Endothelial cell of umbilical vein (primary cell): ENCODE measurements around the gene LIMA1. TPM values are rescaled to one million over a fixed set of nuclear protein-coding genes. Genes with fewer than 3 reads are reported as not detected.

Experiments
- BruUV-seq: library from RNA; stranded (reverse); fragments of 400-500 nt; replicated peaks from 2 replicates; lab custom pipeline; 2021; lab: Mats Ljungman, UMichigan
- CTCF ChIA-PET: fragments of 300-600, 350-600 bp; sonication (Branson Sonifier 250); formaldehyde crosslinking; loops from one replicate; lab custom pipeline; 2021; ENCODE audit warnings: antibody characterized with exemption, inconsistent platforms; lab: Charles Lee
- POLR2A ChIA-PET: fragments of 300-600, 350-600 bp; sonication (Branson Sonifier 250); formaldehyde crosslinking; loops from one replicate; lab custom pipeline; 2021; ENCODE audit warnings: antibody characterized with exemption, inconsistent platforms; lab: Charles Lee
- DNase-seq: peaks from one replicate; pipeline ENCODE4 v3.0.0-alpha.2; 2011; ENCODE audit warnings: low read depth, low spot score
- FAIRE-seq: peaks from 2 replicates; lab custom pipeline; 2011; peaks lifted over from hg19 to GRCh38; lab: Jason Lieb, UNC
- H2AFZ ChIP-seq: 2 replicates; pipeline ENCODE4 v1.6.0; 2012; ENCODE audit warnings: low read depth, low read length, control low read depth, inconsistent platforms
- H3K27ac ChIP-seq: 2 replicates; pipeline ENCODE4 v1.5.1; 2011; ENCODE audit warnings: low read depth, mild to moderate bottlenecking, control low read depth, low read length, moderate library complexity; ENCODE audit not compliant: insufficient read depth
- H3K27me3 ChIP-seq, 2 experiments: 2 replicates each; pipeline versions ENCODE4 v1.6.0 to v1.6.1; 2011; ENCODE audit warnings: low read length in 2 of 2, mixed read lengths in 1 of 2; ENCODE audit not compliant: control insufficient read depth in 2 of 2, insufficient read depth in 2 of 2
- H3K36me3 ChIP-seq, 2 experiments: 2 replicates in 1 of 2; 3 replicates in 1 of 2; pipeline ENCODE4 v1.5.1; 2011; ENCODE audit warnings: low read length in 2 of 2, mild to moderate bottlenecking in 1 of 2, moderate library complexity in 1 of 2; ENCODE audit not compliant: control insufficient read depth in 2 of 2, insufficient read depth in 2 of 2; ENCODE audit errors: extremely low read depth in 1 of 2
- H3K4me1 ChIP-seq: 3 replicates; pipeline ENCODE4 v1.5.1; 2011; ENCODE audit warnings: mild to moderate bottlenecking, low read length; ENCODE audit not compliant: control insufficient read depth, insufficient read depth; ENCODE audit errors: extremely low read depth
- H3K4me2 ChIP-seq: 2 replicates; pipeline ENCODE4 v1.6.1; 2011; ENCODE audit warnings: low read length, control low read depth, mixed read lengths; ENCODE audit not compliant: insufficient read depth
- H3K4me3 ChIP-seq, 3 experiments: fragments of 200-600 bp in 1 of 3; sonication (generic), shearing (Covaris generic) in 1 of 3; replicated peaks in 1 of 3; 2 replicates each; pipeline ENCODE4 v1.5.1; 2011 to 2016; ENCODE audit warnings: control low read depth in 3 of 3, low read length in 3 of 3, mild to moderate bottlenecking in 2 of 3, inconsistent platforms in 1 of 3, low read depth in 1 of 3, moderate library complexity in 1 of 3; ENCODE audit not compliant: insufficient read depth in 1 of 3
- H3K79me2 ChIP-seq: 2 replicates; pipeline ENCODE4 v1.6.0; 2012; ENCODE audit warnings: low read length, inconsistent platforms; ENCODE audit not compliant: control insufficient read depth, insufficient read depth
- H3K9ac ChIP-seq: replicated peaks from 2 replicates; pipeline ENCODE3; 2011; ENCODE audit warnings: low read length, control low read depth; ENCODE audit not compliant: insufficient read depth; ENCODE audit errors: extremely low read depth
- H3K9me1 ChIP-seq: replicated peaks from 3 replicates; pipeline ENCODE4 v1.6.0; 2011; ENCODE audit warnings: mild to moderate bottlenecking, low read length; ENCODE audit not compliant: control insufficient read depth, insufficient read depth; ENCODE audit errors: extremely low read depth
- H3K9me3 ChIP-seq: replicated peaks from 2 replicates; pipeline ENCODE4 v1.5.1; 2012; ENCODE audit warnings: low read length, inconsistent platforms; ENCODE audit not compliant: control insufficient read depth, insufficient read depth
- H4K20me1 ChIP-seq: replicated peaks from 2 replicates; pipeline ENCODE3; 2011; ENCODE audit warnings: mild to moderate bottlenecking, low read length; ENCODE audit not compliant: control insufficient read depth, insufficient read depth; ENCODE audit errors: extremely low read depth
- EZH2 ChIP-seq: IDR thresholded peaks from 2 replicates; pipeline ENCODE4 v1.6.1; 2012; ENCODE audit warnings: borderline replicate concordance, low read depth, mild to moderate bottlenecking, moderate library complexity, low read length, inconsistent platforms; ENCODE audit not compliant: severe bottlenecking
- FOS ChIP-seq: IDR thresholded peaks from 2 replicates; pipeline ENCODE4 v1.6.1; 2011; ENCODE audit warnings: mild to moderate bottlenecking, low read length, moderate library complexity, borderline replicate concordance; ENCODE audit not compliant: insufficient read depth
- GATA2 ChIP-seq: IDR thresholded peaks from 2 replicates; pipeline ENCODE4 v1.7.0; 2011; ENCODE audit warnings: low read depth, mild to moderate bottlenecking, moderate library complexity, mixed read lengths, low read length; ENCODE audit not compliant: insufficient read length, insufficient read depth
- JUN ChIP-seq: IDR thresholded peaks from 2 replicates; pipeline ENCODE4 v1.6.1; 2011; ENCODE audit warnings: borderline replicate concordance, low read depth; ENCODE audit not compliant: insufficient read length, insufficient read depth
- MYC ChIP-seq: IDR thresholded peaks from one replicate; pipeline ENCODE4 v1.6.1; 2011; ENCODE audit warnings: mild to moderate bottlenecking, low read depth, low read length
- POLR2A ChIP-seq: IDR thresholded peaks from 2 replicates; pipeline ENCODE4 v1.6.1; 2012; ENCODE audit warnings: low read depth, mild to moderate bottlenecking, control low read depth, low read length
- POLR2AphosphoS5 ChIP-seq: IDR thresholded peaks from 2 replicates; pipeline ENCODE4 v1.6.1; 2012; ENCODE audit warnings: low read depth, mild to moderate bottlenecking, control low read depth, low read length, moderate library complexity; ENCODE audit not compliant: insufficient read depth
- dilution Hi-C: fragments of 300-500 bp; cut with MboI; formaldehyde crosslinking; loops from one replicate; pipeline ENCODE4 v1.15.0; 2019; ENCODE audit warnings: low sequenced_read_pairs; ENCODE audit not compliant: extremely low pct_ligation_motif_present
- intact Hi-C: fragments of 100-400 bp; cut with micrococcal nuclease; formaldehyde crosslinking; loops from one replicate; pipeline ENCODE4 v1.10.0; 2022
- polyA plus RNA-seq, 4 experiments: library from polyadenylated mRNA; depleted of rRNA in 3 of 4; stranded (reverse) in 3 of 4; unstranded in 1 of 4; fragments of >200 nt; gene quantifications; 2 replicates each; pipeline versions ENCODE4 v1.2.1 to v1.2.3, GENCODE V29; 2011 to 2012; ENCODE audit warnings: missing spikeins in 1 of 4
- total RNA-seq: library from RNA; stranded (reverse); gene quantifications from 2 replicates; pipeline ENCODE4 v1.2.3, GENCODE V29; 2021
- TF ChIP-seq, protein P1 (sequence below): IDR thresholded peaks from 2 replicates; pipeline ENCODE4 v1.6.1; 2011; ENCODE audit not compliant: insufficient read depth, insufficient read length
- TF ChIP-seq, protein P2 (sequence below), 2 donors: IDR thresholded peaks; 1 replicate in 1 of 2; 2 replicates in 1 of 2; pipeline ENCODE4 v1.5.1; 2011; ENCODE audit warnings: low read length in 2 of 2, mild to moderate bottlenecking in 2 of 2, moderate library complexity in 2 of 2, control low read depth in 1 of 2, inconsistent platforms in 1 of 2, low read depth in 1 of 2; ENCODE audit not compliant: insufficient read depth in 1 of 2; ENCODE audit errors: extremely low read depth in 1 of 2

LIMA1 gene
- total and polyA plus RNA-seq, 2 donors (not counting 3 experiments of a cell fraction or from before 2014, with no cell fraction given), result 35.0 to 87.3 TPM

DNA sequence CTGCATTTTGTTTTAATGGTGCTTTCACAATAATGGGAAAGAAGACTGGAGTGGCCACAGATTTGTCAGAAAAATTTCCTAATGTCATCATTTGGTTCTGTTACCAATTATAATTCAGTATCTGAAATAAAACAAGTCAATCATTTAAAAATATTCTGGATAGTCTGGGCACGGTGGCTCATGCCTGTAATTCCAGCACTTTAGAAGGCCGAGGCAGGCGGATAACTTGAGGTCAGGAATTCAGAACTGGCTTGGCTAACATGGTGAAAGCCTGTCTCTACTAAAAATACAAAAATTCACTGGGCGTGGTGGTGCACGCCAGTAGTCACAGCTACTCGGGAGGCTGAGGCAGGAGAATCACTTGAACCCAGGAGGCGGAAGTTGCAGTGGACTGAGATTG lies 4.0 kb upstream of the LIMA1 start:
- H3K36me3 ChIP-seq, result no peaks in the 10 kb centered on the region
- no peaks in the 10 kb centered on the region for H3K27me3 ChIP-seq
- DNase-seq (no peak), FAIRE-seq (no peak)
- TF ChIP-seq MYC, result no peak
- TF ChIP-seq, protein P1, sequence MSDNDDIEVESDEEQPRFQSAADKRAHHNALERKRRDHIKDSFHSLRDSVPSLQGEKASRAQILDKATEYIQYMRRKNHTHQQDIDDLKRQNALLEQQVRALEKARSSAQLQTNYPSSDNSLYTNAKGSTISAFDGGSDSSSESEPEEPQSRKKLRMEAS, result no peak
- TF ChIP-seq FOS, result no peak
- no peak for TF ChIP-seq GATA2
- no peak for TF ChIP-seq POLR2A
- TF ChIP-seq, protein P2, sequence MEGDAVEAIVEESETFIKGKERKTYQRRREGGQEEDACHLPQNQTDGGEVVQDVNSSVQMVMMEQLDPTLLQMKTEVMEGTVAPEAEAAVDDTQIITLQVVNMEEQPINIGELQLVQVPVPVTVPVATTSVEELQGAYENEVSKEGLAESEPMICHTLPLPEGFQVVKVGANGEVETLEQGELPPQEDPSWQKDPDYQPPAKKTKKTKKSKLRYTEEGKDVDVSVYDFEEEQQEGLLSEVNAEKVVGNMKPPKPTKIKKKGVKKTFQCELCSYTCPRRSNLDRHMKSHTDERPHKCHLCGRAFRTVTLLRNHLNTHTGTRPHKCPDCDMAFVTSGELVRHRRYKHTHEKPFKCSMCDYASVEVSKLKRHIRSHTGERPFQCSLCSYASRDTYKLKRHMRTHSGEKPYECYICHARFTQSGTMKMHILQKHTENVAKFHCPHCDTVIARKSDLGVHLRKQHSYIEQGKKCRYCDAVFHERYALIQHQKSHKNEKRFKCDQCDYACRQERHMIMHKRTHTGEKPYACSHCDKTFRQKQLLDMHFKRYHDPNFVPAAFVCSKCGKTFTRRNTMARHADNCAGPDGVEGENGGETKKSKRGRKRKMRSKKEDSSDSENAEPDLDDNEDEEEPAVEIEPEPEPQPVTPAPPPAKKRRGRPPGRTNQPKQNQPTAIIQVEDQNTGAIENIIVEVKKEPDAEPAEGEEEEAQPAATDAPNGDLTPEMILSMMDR (IDR thresholded peaks at IDR 0.05; ENCODE audit: extremely low read depth in 1 of 2, insufficient read depth in 1 of 2, low read depth in 1 of 2, low read length in 2 of 2), result no peak
- TF ChIP-seq JUN, result no peak
- TF ChIP-seq EZH2, result no peak
- TF ChIP-seq POLR2AphosphoS5, result no peak
- BruUV-seq, result no TSS peak
- H3K9me1 ChIP-seq, result no peaks in the 10 kb centered on the region
- ChIA-PET POLR2A (no interaction called here), CTCF (interaction anchor here (1.2 to 1.4 kb wide), 4 partner anchors 11 to 27 kb away, joined by 3 to 5 read pairs (median 4); no protein-coding TSS in a partner anchor)
- no peak overlapping the region for H3K4me3 ChIP-seq
- peaks cover 15% of the 10 kb centered on the region for H3K4me1 ChIP-seq
- H4K20me1 ChIP-seq, result no peaks in the 10 kb centered on the region
- no peaks in the 10 kb centered on the region for H3K9me3 ChIP-seq
- H3K79me2 ChIP-seq, result no peaks in the 10 kb centered on the region
- intact Hi-C loops, result no loop called here
- H3K9ac ChIP-seq, result no peak overlapping the region
- no peak overlapping the region for H3K27ac ChIP-seq
- H2AFZ ChIP-seq, result no peak overlapping the region
- dilution Hi-C loops, result no loop called here
- no peak overlapping the region for H3K4me2 ChIP-seq
